NCI-H82 treated with DMSO at 0.1 percent for 48 hours (cell line): ENCODE data around the gene IMPACT.

Source experiments
- DNase-seq: peaks from one replicate; lab custom pipeline; 2025; ENCODE audit not compliant: unreplicated experiment; lab: John Stamatoyannopoulos, UW

Gene IMPACT, protein sequence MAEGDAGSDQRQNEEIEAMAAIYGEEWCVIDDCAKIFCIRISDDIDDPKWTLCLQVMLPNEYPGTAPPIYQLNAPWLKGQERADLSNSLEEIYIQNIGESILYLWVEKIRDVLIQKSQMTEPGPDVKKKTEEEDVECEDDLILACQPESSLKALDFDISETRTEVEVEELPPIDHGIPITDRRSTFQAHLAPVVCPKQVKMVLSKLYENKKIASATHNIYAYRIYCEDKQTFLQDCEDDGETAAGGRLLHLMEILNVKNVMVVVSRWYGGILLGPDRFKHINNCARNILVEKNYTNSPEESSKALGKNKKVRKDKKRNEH

DNA sequence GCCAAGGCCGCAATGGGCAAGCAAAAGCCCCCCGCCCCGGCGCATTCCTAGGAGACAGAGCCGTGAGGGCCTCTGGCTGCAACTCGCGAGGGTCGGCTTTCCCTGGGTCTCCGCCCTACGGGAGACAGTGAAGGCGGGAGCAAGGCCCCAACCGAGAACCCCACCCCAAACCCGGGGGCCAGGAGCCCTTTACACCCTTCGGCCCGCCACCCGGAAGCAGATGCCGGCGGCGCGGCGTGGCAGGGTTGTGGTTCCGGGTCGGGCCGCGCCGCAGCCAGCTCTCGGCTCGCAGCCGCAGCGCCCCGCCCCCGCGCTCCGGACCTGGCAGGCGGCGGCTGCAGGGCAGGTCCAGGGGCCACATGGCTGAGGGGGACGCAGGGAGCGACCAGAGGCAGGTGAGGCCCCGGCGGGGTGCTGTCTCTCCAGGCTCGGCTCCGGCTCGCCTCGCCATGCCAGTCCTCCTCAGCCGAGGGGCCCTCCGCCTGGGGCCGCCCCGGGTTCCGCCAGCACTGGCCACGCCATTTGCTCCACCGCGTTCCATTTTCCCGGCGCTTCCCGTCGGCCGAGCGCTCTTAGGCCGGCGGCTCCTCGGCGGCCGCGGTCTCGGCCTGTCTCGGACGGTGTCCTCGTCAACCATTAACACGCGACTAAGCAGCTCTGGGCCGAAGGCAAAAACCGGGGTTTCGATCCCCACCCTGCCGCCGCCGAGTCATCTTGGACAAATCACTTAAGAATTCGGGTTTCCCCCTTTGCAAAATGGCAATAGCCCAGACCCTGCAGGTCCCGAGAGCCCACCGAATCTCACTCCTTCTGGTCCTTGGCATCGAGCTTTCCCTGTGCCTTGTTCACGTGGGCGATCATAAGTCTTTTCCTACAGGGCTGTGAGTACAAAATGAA lies at the start of gene IMPACT:
Gene IMPACT, plus strand, starts transcription at position 273 of the 897 bp plus-strand sequence. Its CDS starts 87 bp downstream, at position 360.
- DNase-seq, result peak; percentile 59

DNA sequence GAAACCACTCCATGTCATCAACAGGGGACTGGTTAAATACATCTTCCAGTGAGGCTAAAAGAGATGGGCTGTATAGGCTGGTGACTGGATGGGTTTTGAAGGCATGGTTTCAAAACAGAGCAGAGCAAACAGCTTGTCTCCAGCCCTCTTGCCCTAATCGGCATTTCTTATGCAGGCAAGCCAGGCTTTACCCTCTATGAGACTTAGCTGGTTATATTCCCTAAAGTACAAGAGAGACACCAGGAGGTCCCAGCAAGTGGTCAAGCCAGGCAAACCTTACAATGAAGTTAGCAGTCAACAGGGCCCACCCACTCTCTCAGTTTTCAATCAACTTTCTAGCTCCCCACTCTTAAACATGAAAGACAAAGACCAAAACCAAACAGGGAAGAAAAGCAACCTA lies 47.9 kb upstream of the IMPACT start:
- no peak for DNase-seq

DNA sequence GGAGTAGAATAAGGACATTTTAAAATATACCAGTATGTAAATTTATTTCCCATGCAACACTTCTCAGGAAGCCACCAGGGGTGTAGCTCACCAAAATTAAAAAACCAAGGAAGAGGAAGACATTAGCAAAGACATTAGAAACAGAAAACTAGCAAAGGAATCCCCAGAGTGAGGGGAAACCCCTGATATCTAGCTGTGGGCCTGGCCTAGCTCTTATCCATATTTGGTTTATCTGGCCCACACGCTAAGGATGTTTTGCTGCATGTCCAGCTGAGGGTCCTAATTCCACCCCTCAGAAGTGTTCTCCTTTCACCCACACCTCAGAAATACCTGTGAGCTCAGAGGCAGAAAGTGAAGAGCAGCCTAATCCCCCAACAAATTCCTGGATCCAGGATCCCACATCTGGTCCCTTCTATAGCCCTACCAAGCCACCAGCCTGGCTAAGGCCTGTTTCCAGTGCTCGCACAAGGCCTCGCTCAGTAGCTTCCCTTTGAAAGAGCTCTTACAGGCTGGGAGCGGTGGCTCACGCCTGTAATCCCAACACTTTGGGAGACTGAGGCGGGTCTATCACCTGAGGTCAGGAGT lies 46.2 kb upstream of the IMPACT start:
- DNase-seq, result no peak

DNA sequence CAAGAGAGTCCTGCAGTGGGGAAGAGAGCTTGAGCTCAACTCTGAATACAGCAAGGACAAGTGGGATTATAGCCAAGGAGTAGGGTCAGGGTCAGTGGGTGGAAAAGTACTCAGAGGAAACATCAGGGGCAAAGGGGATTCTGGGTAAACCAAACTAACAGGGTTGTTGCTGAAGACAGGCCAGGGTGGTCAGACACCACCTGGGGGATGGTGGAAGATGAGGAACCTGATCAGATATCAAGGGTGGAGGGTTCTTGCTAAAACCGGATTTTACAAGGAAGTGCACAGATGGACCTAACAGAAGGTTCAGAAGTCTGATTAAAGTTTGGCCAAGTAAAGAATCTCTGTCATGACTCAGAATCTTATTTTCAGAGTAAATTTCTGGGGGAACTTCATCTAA lies 45.3 kb upstream of the IMPACT start:
- DNase-seq, result no peak

DNA sequence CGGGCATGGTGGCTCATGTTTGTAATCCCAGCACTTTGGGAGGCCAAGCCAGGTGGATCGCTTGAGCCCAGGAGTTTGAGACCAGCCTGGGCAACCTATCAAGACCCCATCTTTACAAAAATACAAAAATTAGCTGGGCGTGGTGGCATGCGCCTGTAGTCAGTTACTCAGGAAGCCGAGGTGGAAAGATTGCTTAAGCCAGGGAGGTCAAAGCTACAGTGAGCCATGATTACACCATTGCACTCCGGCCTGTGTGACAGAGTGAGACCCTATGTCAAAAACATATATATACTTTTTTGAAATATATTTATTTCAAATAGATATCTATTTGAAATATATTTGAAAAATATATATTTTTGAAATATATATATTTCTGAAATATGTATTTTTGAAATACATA lies 39.8 kb upstream of the IMPACT start:
- no peak for DNase-seq

DNA sequence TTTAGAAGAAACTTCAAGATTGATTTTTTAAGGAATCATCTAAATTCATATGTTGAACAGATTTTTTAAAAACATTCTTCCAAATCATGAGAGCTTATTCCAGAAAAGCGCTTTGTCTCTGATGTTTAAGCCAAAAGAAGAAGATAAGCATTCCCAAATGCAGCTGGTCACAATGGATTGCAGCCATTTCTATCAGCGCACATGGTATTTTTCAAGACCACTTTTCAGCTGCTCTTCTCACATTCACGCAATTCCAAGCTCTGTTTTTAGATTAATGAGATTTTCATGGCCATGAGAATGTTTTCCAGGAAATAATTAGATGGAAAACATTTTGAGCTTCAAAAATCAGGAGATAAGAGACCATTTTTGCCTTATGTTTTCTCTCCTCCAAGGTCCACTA lies 37.5 kb upstream of the IMPACT start:
- DNase-seq, result no peak

DNA sequence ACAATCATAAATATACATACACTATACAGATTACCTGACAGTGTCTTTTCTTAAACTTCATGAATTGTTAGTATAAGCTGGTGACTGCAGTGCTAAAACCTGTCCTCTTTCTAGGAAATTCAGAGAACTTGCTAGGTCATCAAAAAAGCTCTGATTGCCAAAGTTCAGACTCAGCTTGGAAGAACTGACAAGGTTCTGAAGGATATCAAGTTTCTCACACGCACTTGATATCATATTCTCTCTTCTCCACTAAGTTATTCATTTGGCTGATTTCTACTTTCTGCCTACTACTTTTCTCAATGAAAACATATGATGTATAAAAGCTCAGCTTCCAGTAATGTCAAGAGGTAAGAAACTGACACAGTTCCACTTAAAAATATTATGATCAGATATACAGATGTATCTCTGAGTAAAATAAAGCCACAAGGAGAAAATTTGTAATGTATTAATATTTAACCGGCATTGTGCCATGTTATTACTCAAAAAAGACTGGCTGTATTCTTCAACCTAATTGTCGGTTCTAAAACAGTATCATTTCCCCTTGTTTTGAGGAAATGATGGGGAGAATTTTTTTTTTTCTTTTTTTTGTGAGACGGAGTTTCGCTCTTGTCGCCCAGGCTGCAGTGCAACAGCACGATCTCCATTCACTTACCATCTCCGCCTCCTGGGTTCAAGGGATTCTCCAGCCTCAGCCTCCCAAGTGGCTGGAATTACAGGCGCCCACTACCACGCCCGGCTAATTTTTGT lies 31.2 kb upstream of the IMPACT start:
- DNase-seq, result no peak

DNA sequence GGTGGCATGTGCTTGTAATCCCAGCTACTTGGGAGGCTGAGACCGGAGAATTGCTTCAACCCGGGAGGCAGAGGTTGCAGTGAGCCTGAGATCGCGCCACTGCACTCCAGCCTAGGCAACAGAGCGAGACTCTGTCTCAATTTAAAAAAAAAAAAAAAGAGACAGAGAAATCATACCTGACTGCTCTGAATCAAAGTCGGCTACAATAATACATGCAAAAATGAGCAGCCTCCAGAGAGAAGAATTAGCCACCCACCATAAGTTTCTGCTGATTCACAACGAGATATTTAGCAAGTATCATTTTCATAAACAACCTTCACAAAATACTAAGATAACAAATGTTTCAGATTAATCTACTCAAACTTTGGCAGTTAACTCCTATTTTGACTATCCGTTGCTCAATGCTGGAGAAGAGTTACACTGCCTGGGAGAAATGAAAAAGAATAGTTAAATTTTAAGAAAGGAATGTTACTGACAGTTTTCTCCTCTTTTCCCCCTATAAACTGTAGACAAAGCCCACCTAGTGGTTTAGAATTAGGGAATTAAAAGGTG lies 30.3 kb upstream of the IMPACT start:
- no peak for DNase-seq

DNA sequence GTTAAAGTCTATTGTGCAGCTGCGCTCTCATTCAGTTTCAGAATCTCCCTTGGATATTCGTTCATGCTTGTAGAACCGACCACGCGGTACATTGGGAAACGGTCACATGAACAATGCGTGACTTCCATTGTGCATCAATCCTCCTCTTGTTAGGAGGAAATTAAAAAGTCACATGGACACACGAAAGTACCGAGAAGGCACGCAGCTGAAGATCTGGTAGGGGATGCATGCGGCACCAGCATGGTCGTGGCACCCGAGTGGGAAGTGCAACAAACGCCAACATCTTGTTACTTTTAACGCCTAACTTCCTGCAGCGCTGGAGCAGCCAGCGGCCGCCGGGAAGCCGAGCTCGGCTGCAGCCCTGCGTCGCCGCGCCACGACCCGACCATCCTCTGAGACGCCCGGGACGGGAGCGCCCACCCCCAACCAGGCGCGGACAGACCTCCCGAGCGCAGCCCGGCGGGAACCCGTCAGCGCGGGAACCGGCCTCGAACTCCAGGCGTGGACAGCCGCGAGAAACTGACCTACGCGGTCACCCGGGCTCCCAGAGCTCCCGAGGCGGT lies 29.3 kb upstream of the IMPACT start:
- peak; percentile 32 for DNase-seq

DNA sequence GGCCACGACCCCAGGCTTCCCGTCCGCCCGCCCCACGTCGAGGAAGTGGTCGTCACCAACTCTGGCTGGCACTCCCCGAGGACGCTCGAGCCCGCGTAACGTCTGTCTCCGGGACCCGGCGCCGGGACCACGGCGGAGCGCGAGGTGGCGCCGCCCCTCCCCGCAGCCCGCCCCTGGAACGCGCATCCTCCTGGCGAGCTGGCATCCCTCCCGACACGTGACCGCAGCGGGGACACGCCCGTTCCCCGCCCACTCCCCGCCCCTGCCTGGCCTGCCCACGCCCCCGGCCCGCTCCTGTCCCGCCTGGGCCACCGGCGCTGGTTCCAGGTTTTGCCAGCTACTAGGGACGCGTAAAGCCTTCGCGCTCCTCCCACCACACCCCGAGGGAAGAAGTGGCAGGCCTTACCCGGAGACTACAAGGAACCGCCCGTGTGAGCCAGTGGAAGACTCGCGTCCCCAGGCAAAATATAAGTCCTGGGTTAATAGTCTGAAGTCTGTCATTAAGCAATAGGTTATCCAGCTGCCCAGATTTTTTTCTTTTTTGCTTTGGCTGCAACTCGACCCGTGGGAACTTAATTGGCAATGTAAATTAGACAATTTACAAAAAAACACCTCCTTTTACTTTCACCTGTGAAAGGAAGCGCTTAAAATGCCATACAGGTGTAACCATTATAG lies 28.6 kb upstream of the IMPACT start, which contains the start of gene OSBPL1A:
Gene OSBPL1A, minus strand, starts transcription at position 131 of the 675 bp plus-strand sequence. CDS start 20,291 bp downstream, outside the sequence.
- peak; percentile 88 for DNase-seq

DNA sequence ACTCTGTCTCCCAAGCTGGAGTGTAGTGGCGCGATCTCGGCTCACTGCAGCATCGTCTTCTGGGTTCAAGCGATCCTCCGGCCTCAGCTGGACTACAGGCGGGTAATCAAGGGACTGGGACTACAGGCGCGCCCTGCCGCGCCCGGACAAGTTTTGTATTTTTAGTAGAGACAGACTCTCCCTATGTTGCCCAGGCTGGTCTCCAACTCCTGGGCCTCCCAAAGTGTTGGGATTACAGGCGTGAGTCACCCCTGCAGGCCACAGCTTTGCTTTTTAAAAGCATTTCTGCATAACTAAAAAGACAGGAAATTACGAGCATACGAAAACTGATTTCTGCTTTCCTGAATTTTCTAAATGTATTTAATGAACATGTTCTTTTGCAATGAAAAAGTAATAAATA lies 27.9 kb upstream of the IMPACT start:
- no peak for DNase-seq

DNA sequence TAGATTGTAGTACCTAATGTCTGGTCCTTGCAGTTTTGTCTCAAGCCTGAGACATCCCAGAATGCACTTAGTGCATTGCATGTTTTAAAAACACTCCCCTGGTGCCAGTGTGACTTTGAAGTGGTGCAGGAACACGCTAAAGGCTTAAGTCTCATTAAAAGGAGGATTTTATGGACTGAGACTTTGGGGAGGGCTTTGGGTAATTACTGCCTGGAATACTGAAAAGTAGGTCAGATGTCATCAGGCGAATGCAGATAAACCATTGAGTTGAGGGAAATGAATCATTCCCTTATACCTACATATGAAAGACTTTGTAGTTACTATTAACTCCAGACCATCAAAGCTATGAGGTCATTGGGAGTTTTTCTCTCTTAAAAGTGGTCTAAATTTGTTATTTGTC lies 25.9 kb upstream of the IMPACT start:
- no peak for DNase-seq

DNA sequence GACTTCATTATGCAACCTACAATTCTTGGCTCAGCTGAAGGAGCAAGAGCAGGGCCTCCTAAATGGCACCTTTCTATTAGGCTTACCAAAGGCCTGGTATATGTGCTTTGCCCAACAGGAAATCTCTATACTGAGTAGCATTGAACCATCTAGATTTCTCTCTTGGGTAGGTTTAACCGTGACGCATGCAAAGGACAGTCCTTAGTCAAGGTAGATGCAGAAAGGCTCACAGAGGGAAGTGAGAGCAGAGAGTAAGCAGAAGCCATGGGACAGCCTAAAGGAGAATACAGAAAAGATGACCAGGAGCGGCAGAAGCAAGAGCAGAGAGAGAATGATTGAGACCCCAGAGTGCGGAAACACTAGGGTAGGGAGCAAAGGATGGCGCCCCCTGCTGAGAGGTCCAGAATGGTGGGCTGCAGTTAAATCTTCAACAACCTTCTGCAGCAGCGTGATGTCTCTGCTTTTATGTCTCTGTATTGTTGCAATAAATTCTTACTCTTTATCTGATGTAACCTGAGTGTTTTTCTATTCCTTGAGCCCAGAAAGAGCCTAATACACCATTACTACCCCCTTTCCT lies 24.2 kb upstream of the IMPACT start:
- DNase-seq, result no peak

DNA sequence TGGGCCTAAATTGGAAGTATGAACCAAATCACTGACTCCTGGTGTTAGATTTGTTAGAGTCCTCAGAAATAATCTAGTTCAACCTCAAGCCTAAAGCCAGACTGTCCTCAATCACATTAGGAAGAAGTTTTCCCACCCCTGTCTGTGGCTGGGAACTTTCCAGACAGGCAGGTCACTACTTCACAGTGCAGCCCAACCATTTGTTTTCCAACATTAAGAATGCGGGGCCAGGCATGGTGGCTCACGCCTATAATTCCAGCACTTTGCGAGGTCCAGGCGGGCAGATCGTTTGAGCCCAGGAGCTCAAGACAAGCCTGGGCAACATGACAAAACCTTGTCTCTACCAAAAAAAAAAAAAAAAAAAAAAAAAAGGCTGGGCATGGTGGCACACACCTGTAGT lies 23.4 kb upstream of the IMPACT start:
- no peak for DNase-seq

DNA sequence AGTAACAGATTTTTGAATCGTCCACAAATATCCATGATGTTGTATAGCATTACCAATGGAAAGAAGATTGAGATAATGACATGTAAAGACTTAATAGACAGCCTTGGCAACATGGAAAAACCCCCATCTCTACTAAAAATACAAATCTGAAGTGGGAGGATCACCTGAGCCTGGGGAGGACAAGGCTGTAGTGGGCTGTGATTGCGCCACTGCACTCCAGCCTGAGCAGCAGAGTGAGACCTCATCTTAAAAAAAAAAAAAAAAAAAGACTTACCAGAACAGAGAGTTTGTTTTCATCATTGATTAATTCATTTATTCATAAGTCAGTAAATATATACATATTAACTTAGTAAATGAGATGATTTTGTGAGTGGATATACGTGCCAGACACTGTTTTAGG lies 21.9 kb upstream of the IMPACT start:
- no peak for DNase-seq

DNA sequence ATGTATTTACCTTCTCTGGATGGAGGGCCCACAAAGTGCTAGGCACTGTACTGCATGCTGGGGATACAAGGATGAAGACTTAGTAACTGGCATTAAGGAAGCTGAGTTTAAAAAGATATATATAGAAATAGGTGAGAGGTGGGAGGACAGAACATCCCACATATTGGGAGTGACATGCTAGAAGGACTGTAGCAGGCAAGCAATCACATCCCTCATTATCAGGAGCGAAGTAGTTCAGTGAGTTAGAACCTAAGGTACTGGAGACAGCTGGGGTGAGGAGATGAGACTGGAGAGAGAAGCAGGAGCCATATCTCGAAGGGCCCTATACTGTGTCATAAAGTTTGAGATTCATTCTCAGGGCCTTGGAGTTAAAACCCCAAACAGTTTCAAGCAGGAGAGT lies 18.0 kb upstream of the IMPACT start:
- no peak for DNase-seq

DNA sequence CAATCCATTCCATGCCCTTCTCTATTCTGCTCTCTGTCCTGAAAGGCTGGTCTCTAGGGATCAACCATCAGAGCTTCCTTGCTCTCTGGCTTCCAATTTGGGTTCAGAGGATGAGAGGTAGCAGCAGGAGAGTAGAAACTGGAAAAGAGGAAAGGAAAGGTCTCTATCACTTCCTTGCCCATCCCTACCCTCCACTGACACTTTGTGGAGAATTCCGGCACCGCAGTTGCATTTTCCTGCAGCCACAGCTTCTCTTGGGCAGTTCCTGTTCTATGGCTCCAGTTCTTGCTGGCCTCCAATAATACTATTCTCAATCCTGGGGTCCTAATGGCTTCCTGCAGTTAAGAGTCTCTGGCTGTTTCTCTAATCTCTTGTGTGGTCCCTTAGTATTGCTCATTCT lies 13.3 kb upstream of the IMPACT start:
- no peak for DNase-seq

DNA sequence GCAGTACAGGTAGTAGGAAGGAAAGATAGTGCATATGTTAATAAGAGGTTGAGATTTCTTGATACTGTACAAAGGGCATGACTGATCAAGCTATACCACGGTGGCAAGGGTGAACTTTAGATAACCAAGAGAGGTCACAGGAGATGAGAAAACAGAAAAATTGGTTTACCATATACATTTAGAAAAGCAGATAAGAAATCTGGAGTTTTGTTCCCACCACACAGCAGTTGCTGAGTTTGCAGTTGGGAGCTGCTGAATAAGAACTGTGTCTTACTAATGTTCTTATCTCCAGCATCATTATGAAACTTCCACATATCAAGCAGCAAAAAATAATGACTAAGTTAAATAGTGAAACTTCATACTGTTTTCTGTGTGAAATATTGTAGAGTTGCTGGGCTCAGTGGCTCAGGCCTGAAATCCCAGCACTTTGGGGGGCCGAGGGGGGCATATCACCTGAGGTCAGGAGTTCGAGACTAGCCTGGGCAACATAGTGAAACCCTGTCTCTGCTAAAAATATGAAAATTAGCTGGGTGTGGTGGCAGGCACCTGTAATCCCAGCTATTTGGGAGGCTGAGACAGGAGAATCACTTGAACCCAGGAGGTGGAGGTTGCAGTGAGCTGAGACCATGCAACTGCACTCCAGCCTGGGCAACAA lies 12.0 kb upstream of the IMPACT start:
- no peak for DNase-seq

DNA sequence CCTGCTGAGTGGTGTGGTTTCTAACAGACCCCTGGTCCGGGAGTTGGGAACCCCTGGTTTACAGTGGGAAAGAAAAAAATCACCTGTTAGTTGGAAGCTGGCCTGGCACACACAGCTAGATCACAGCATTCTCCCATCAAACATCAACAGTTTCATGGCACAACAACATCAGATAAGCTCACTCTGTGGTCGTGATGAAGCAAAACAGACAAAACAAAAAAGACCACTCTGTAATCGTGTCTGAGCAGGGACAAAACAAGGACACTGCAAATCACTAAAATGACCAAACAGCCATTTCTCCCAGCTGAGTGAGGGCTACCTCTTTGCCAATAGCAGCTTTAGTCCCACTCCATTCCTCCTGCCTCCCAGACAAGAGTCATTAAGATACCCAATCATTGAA lies 9.0 kb upstream of the IMPACT start:
- DNase-seq, result no peak
